Loucy (cell line): ENCODE data around the gene MINPP1.
A peak's percentile ranks its signal among the peaks of the same experiment; 100 is the strongest.
"Not testable (repeated sequence)": the region's sequence is repeated elsewhere in the genome, so short reads cannot be mapped to it uniquely, and the experiment has no call there.

Source experiments
- H2AFZ ChIP-seq: fragments of 200-600 bp; sonication (generic); 2 replicates; pipeline ENCODE4 v1.6.0; 2016; ENCODE audit warnings: antibody characterized with exemption, mild to moderate bottlenecking, low read length, moderate library complexity
- H3F3A ChIP-seq: fragments of 200-600 bp; 2 replicates; pipeline ENCODE4 v1.6.0; 2016; ENCODE audit warnings: antibody characterized with exemption, low read depth, mild to moderate bottlenecking
- H3K27me3 ChIP-seq: fragments of 200-600 bp; sonication (generic); 2 replicates; pipeline ENCODE4 v1.6.1; 2014; ENCODE audit warnings: low read length, mild to moderate bottlenecking; ENCODE audit not compliant: insufficient read depth, poor library complexity, severe bottlenecking
- H3K36me3 ChIP-seq: fragments of 200-600 bp; sonication (generic); 2 replicates; pipeline ENCODE4 v1.6.1; 2016; ENCODE audit warnings: low read length; ENCODE audit not compliant: insufficient read depth
- H3K4me1 ChIP-seq: fragments of 200-600 bp; sonication (generic); 2 replicates; pipeline ENCODE4 v1.5.1; 2014; ENCODE audit warnings: low read length, mild to moderate bottlenecking; ENCODE audit not compliant: insufficient read depth, poor library complexity, severe bottlenecking
- H3K4me2 ChIP-seq: fragments of 200-600 bp; sonication (generic); 2 replicates; pipeline ENCODE4 v1.6.0; 2014; ENCODE audit warnings: antibody characterized with exemption, low read length, low read depth, mild to moderate bottlenecking; ENCODE audit not compliant: poor library complexity, severe bottlenecking
- H3K4me3 ChIP-seq: fragments of 200-600 bp; sonication (generic); 2 replicates; pipeline ENCODE4 v1.5.1; 2014; ENCODE audit warnings: low read length, mild to moderate bottlenecking, mixed read lengths; ENCODE audit not compliant: poor library complexity, severe bottlenecking
- H3K79me2 ChIP-seq: fragments of 200-600 bp; sonication (generic); 2 replicates; pipeline ENCODE4 v1.6.1; 2014; ENCODE audit warnings: low read length; ENCODE audit not compliant: insufficient read depth
- H3K9ac ChIP-seq: fragments of 200-600 bp; sonication (generic); 2 replicates; pipeline ENCODE4 v1.6.0; 2014; ENCODE audit warnings: mild to moderate bottlenecking, low read depth, low read length, moderate library complexity; ENCODE audit not compliant: poor library complexity, severe bottlenecking
- H3K9me2 ChIP-seq: fragments of 200-600 bp; sonication (generic); replicated peaks from 2 replicates; pipeline ENCODE4 v1.6.1; 2016; ENCODE audit warnings: low read depth, low read length, mixed read lengths
- H3K9me3 ChIP-seq: fragments of 200-600 bp; sonication (generic); 2 replicates; pipeline ENCODE4 v1.6.1; 2014; ENCODE audit warnings: mild to moderate bottlenecking, antibody characterized with exemption, low read length, low read depth; ENCODE audit not compliant: insufficient read depth
- H4K20me1 ChIP-seq: fragments of 200-600 bp; sonication (generic); 2 replicates; pipeline ENCODE4 v1.6.0; 2014; ENCODE audit warnings: antibody characterized with exemption, low read length, mild to moderate bottlenecking; ENCODE audit not compliant: insufficient read depth, poor library complexity, severe bottlenecking
- CTCF ChIP-seq: fragments of 200-600 bp; sonication (generic); conservative IDR thresholded peaks from 2 replicates; pipeline ENCODE4 v1.5.1; 2014; ENCODE audit warnings: mild to moderate bottlenecking, antibody characterized with exemption, low read length
- EZH2phosphoT487 ChIP-seq: fragments of 200-600 bp; IDR thresholded peaks from 2 replicates; pipeline ENCODE4 v1.6.1; 2018; ENCODE audit warnings: antibody characterized with exemption, mild to moderate bottlenecking, moderate library complexity, borderline replicate concordance

The MINPP1 gene

GRCh38 chr10:87504640-87505365, at the start of gene MINPP1:
Gene MINPP1 (plus strand): TSS chr10:87504893. CDS start chr10:87504916, 23 bp downstream.
- Histone ChIP-seq H3K9me3 (no peaks in the 10 kb centered on the region), H3K9ac (peak within 1 kb of the TSS; percentile 76), H3K36me3 (no peaks in the 10 kb centered on the region), H3F3A (no peaks in the 10 kb centered on the region), H2AFZ (peak within 1 kb of the TSS; percentile 99), H3K4me3 (peak within 1 kb of the TSS; percentile 95), H3K79me2 (peaks cover 31% of the 10 kb centered on the region), H3K4me1 (peaks cover 43% of the 10 kb centered on the region), H3K4me2 (peak within 1 kb of the TSS; percentile 92), H4K20me1 (peaks cover 26% of the 10 kb centered on the region), H3K9me2 (no peaks in the 10 kb centered on the region), H3K27me3 (peaks cover 51% of the 10 kb centered on the region)
- TF ChIP-seq CTCF = no peak
- TF ChIP-seq EZH2phosphoT487 = no peak

- not testable (repeated sequence) for H3K36me3 ChIP-seq, H3K9ac ChIP-seq, H3K4me2 ChIP-seq
Measured at GRCh38 chr10:87456586-87457220, 48.0 kb upstream of the MINPP1 start.

GRCh38 chr10:87461751-87462150, 42.9 kb upstream of the MINPP1 start:
- H3K79me2 ChIP-seq, H3K4me1 ChIP-seq, H3K9me2 ChIP-seq, H4K20me1 ChIP-seq, H3F3A ChIP-seq, H2AFZ ChIP-seq, H3K4me2 ChIP-seq, H3K9me3 ChIP-seq, H3K9ac ChIP-seq, H3K36me3 ChIP-seq, H3K4me3 ChIP-seq, H3K27me3 ChIP-seq: not testable (repeated sequence)

More at GRCh38 chr10:87456586-87457220, 48.0 kb upstream of the MINPP1 start:
- not testable (repeated sequence) for H3K79me2 ChIP-seq, H3K4me1 ChIP-seq, H4K20me1 ChIP-seq, H3K9me3 ChIP-seq, H2AFZ ChIP-seq, H3K9me2 ChIP-seq, H3F3A ChIP-seq, H3K27me3 ChIP-seq, H3K4me3 ChIP-seq

- not testable (repeated sequence) for H3K4me2 ChIP-seq, H3K27me3 ChIP-seq, H3K36me3 ChIP-seq, H3K9me3 ChIP-seq, H4K20me1 ChIP-seq, H3F3A ChIP-seq, H3K9ac ChIP-seq, H3K4me1 ChIP-seq, H3K79me2 ChIP-seq, H3K4me3 ChIP-seq, H2AFZ ChIP-seq, H3K9me2 ChIP-seq
Measured at GRCh38 chr10:87466849-87467248, 37.8 kb upstream of the MINPP1 start.

GRCh38 chr10:87488733-87489132, 16.0 kb upstream of the MINPP1 start:
- not testable (repeated sequence) for H3K9me2 ChIP-seq, H4K20me1 ChIP-seq, H3K36me3 ChIP-seq, H3K4me1 ChIP-seq, H3K9ac ChIP-seq, H3K9me3 ChIP-seq, H3K79me2 ChIP-seq, H2AFZ ChIP-seq, H3K4me2 ChIP-seq, H3K4me3 ChIP-seq, H3K27me3 ChIP-seq, H3F3A ChIP-seq

- not testable (repeated sequence) for H3F3A ChIP-seq, H2AFZ ChIP-seq, H3K9me3 ChIP-seq, H4K20me1 ChIP-seq, H3K9me2 ChIP-seq, H3K36me3 ChIP-seq, H3K27me3 ChIP-seq, H3K9ac ChIP-seq, H3K4me2 ChIP-seq, H3K4me3 ChIP-seq, H3K4me1 ChIP-seq, H3K79me2 ChIP-seq
Measured at GRCh38 chr10:87490285-87490684, 14.4 kb upstream of the MINPP1 start.
